GM12878 (cell line): ENCODE data around the gene OPTC. TPM values are rescaled to one million over a fixed set of nuclear protein-coding genes. Genes with fewer than 3 reads are reported as not detected.

Experiments used
- BCL11A ChIP-seq: IDR thresholded peaks from 2 replicates; pipeline ENCODE4 v1.6.1; 2011; ENCODE audit warnings: low read depth, low read length
- BCLAF1 ChIP-seq: fragments of 450-650 bp; IDR thresholded peaks from 2 replicates; pipeline ENCODE4 v1.6.1; 2017; ENCODE audit warnings: antibody characterized with exemption, mild to moderate bottlenecking, moderate library complexity
- BHLHE40 ChIP-seq, 2 experiments: fragments of 450-650 bp in 1 of 2; IDR thresholded peaks; 2 replicates each; pipeline ENCODE4 v1.6.1; 2011 to 2017; ENCODE audit warnings: low read depth in 2 of 2, borderline replicate concordance in 1 of 2, improper control_type of control experiment in 1 of 2, low read length in 1 of 2, mild to moderate bottlenecking in 1 of 2
- FOXK2 ChIP-seq: fragments of 450-650 bp; IDR thresholded peaks from 2 replicates; pipeline ENCODE4 v1.6.1; 2017; ENCODE audit warnings: mild to moderate bottlenecking, moderate library complexity
- HDAC2 ChIP-seq: fragments of 200-600 bp; sonication (generic); IDR thresholded peaks from 2 replicates; pipeline ENCODE4 v1.6.1; 2017
- IKZF2 ChIP-seq, 2 experiments: fragments of 450-650 bp; IDR thresholded peaks; 2 replicates each; pipeline ENCODE4 v1.6.1; 2017; ENCODE audit warnings: mild to moderate bottlenecking in 2 of 2, moderate library complexity in 2 of 2
- IRF4 ChIP-seq: IDR thresholded peaks from 2 replicates; pipeline ENCODE4 v1.6.1; 2011; ENCODE audit warnings: low read depth, low read length
- MYC ChIP-seq: IDR thresholded peaks from 2 replicates; pipeline ENCODE4 v1.6.1; 2011; ENCODE audit warnings: mild to moderate bottlenecking, low read length, moderate library complexity, inconsistent platforms; ENCODE audit not compliant: insufficient read depth, insufficient replicate concordance, insufficient read length, severe bottlenecking
- NFIC ChIP-seq: IDR thresholded peaks from 2 replicates; pipeline ENCODE4 v1.6.1; 2012; ENCODE audit warnings: low read depth, mild to moderate bottlenecking, inconsistent platforms, low read length, moderate library complexity
- NR2F1 ChIP-seq: fragments of 450-650 bp; conservative IDR thresholded peaks from 2 replicates; pipeline ENCODE4 v1.6.1; 2017; ENCODE audit warnings: mild to moderate bottlenecking
- PAX5 ChIP-seq: IDR thresholded peaks from 2 replicates; pipeline ENCODE4 v1.6.1; 2011; ENCODE audit warnings: low read depth, low read length, borderline replicate concordance
- POU2F2 ChIP-seq: IDR thresholded peaks from 3 replicates; pipeline ENCODE4 v1.6.1; 2011; ENCODE audit warnings: low read depth, mild to moderate bottlenecking, low read length, borderline replicate concordance
- RELA ChIP-seq: fragments of 450-650 bp; IDR thresholded peaks from 2 replicates; pipeline ENCODE4 v1.8.0; 2014; ENCODE audit warnings: borderline replicate concordance; ENCODE audit not compliant: partially characterized antibody
- RUNX3 ChIP-seq: IDR thresholded peaks from 2 replicates; pipeline ENCODE4 v1.6.1; 2012; ENCODE audit warnings: low read length, inconsistent platforms
- SMAD5 ChIP-seq: IDR thresholded peaks from 2 replicates; pipeline ENCODE4 v1.6.1; 2016; ENCODE audit warnings: antibody characterized with exemption, low read depth
- SP1 ChIP-seq: IDR thresholded peaks from one replicate; pipeline ENCODE4 v1.6.1; 2011; ENCODE audit warnings: low read depth, low read length
- USF2 ChIP-seq: IDR thresholded peaks from 2 replicates; pipeline ENCODE4 v1.6.1; 2011; ENCODE audit warnings: low read depth, low read length, improper control_type of control experiment, borderline replicate concordance
- YY1 ChIP-seq: IDR thresholded peaks from 2 replicates; pipeline ENCODE4 v1.6.1; 2011; ENCODE audit warnings: low read depth, mild to moderate bottlenecking, low read length
- polyA plus RNA-seq, 11 experiments: library from polyadenylated mRNA; depleted of rRNA in 4 of 11; unstranded in 6 of 11; stranded (reverse) in 5 of 11; fragments of >200 nt; fragmentation: Nextera tagmentation in 4 of 11; fragmentation: Illumina TruSeq in 1 of 11; extraction: Ambion mirVana in 4 of 11; extraction: Trizol in 1 of 11; gene quantifications; 1 replicate in 1 of 11; 2 replicates in 10 of 11; pipeline versions ENCODE4 v1.2.1 to v1.2.3, GENCODE V29; 2011 to 2016; ENCODE audit warnings: inconsistent platforms in 2 of 11, missing spikeins in 2 of 11, low read depth in 1 of 11
- total RNA-seq, 4 experiments: library from RNA; depleted of rRNA in 3 of 4; stranded (reverse); fragments of >200 nt in 3 of 4; fragmentation: Illumina TruSeq in 1 of 4; extraction: Trizol in 1 of 4; gene quantifications; 2 replicates each; pipeline versions ENCODE4 v1.2.1 to v1.2.3, GENCODE V29; 2013 to 2021
- TF ChIP-seq, protein P1 (sequence below): IDR thresholded peaks from 2 replicates; pipeline ENCODE4 v1.6.1; 2011; ENCODE audit warnings: low read depth, mild to moderate bottlenecking, low read length, moderate library complexity, borderline replicate concordance; ENCODE audit errors: extremely low read depth

Gene OPTC
- total and polyA plus RNA-seq, 10 of the 15 experiments (the other 5 are each of a cell fraction or from before 2014, with no cell fraction given), result not detected

DNA sequence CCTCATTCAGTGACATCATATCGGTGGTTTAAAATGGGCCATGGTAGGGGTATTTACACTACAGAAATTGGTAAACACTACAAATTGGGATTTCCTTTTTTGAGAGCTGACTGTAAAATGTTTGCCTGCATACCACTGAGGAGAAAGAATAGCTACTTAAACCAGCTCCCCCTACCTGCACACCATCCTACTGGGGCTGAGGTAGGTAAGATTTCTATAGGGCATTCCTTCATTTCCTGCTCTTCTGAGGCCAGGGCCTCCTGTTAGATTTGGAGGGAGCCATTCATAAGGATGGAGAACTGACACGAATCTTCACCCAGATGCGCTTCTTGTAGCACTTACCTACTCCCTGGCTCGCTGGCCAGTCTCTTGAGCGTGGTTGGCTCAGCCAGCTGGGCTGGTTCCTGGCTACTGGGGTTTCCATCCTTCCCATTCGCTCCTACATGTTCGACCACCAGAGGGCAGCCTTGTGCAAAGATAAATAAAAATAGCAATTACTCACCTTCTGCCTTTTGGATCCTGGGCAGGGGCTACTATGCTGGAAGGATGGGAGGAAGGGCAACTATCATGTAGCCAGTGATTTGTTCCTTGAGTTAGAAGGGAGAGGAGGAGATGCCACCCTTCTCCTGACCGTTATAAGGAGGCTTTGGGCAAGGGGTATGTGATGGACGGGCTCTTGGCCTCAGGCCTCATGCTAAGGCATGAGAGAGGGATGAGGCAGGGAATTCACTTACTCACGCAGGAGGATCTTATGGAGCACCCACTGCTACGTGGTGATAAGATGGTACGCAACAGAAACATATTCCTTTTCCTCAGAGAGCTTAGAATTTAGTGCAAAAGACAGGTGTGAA, 10.7 kb downstream of the OPTC start (continued):
- 0 out of 4 replicates have a peak, but pooled peaks of 1 of the 2 experiments have one; percentile 12 for TF ChIP-seq BHLHE40 (IDR thresholded peaks at IDR 0.05; ENCODE audit: borderline replicate concordance in 1 of 2, low read depth in 2 of 2, low read length in 1 of 2)
- no peak for TF ChIP-seq SP1
- TF ChIP-seq IKZF2 (IDR thresholded peaks at IDR 0.05), result 0 out of 4 replicates have a peak, but pooled peaks of 1 of the 2 experiments have one; percentile 9
- TF ChIP-seq BCL11A, result no peak
- TF ChIP-seq YY1, result 0 out of 2 replicates have a peak, but pooled peaks have one; percentile 50
- TF ChIP-seq NFIC, result no peak
- TF ChIP-seq BCLAF1, result no peak
- TF ChIP-seq, protein P1, sequence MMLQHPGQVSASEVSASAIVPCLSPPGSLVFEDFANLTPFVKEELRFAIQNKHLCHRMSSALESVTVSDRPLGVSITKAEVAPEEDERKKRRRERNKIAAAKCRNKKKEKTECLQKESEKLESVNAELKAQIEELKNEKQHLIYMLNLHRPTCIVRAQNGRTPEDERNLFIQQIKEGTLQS, result no peak
- no peak for TF ChIP-seq MYC
- no peak for TF ChIP-seq PAX5
- TF ChIP-seq NR2F1, result no peak
- TF ChIP-seq RUNX3, result no peak
- TF ChIP-seq RELA, result no peak
- no peak for TF ChIP-seq SMAD5
- TF ChIP-seq USF2, result no peak
- TF ChIP-seq HDAC2, result no peak
- no peak for TF ChIP-seq IRF4
- no peak for TF ChIP-seq FOXK2
- no peak for TF ChIP-seq POU2F2
